ENCODE results near the gene MTA1. TPM values are rescaled to one million over a fixed set of nuclear protein-coding genes. Genes with fewer than 3 reads are reported as not detected.

Gene MTA1
- total RNA-seq, 2 experiments from 2014 or later: 103 to 217 TPM

DNA sequence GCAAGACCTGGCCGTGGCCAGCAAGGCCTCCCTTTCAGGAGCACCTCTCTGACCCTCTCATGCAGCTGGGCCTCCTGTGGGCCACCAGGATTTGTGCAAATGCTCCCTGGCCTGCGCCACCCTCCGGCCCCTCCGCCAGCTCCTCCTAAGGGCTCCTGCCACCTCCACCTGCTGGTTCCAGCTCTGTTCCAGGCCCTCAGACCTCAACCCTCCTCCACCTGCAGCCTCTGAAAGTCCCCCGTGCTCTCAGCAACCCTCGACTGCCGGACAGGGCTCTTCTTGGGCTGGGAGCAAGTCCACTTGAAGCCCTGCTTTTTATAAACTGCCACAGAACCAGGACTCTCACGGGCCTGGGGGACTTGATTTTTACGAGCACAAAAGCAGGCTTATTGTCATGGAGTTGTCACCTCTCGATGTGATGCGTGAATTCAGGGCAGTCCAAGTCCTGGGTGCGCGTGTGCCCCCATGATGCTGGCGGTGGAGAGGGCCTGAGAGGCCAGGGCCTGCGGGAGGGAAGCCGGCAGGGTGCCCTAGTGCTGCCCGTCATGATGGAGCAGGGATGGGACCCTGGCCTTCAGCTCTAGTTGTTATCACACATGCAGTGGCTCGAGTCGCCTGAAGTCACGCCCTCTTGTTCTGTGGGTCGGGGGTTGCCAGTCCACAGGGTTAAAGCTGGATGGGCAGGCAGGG, 80.6 kb downstream of the MTA1 start:
- H2AFZ ChIP-seq (ENCODE audit: low read length): no peak overlapping the region
- BruUV-seq (replicated peaks): no TSS peak
- H3K27ac ChIP-seq (ENCODE audit: low read depth, low read length, poor library complexity, severe bottlenecking): no peak overlapping the region
- ChIA-PET POLR2A (no interaction called here), CTCF (ENCODE audit: unreplicated experiment) (no interaction called here)
- peaks cover 12% of the 10 kb centered on the region for H3K36me3 ChIP-seq (ENCODE audit: insufficient read depth, low read length)
- intact Hi-C loops (cut with micrococcal nuclease; ENCODE audit: unreplicated experiment): no loop called here
- no peak overlapping the region for H3K4me3 ChIP-seq (ENCODE audit: low read depth, low read length, poor library complexity, severe bottlenecking)
- no peak overlapping the region for H3K4me2 ChIP-seq (ENCODE audit: low read length)
- H3K4me1 ChIP-seq (ENCODE audit: insufficient read depth, low read length, poor library complexity, severe bottlenecking): no peaks in the 10 kb centered on the region
- H3K9me3 ChIP-seq (ENCODE audit: low read length): no peaks in the 10 kb centered on the region
- no peak for DNase-seq (ENCODE audit: low spot score)
- no peaks in the 10 kb centered on the region for H4K20me1 ChIP-seq (ENCODE audit: insufficient read depth, low read length)
- no peaks in the 10 kb centered on the region for H3K9me2 ChIP-seq (ENCODE audit: insufficient read depth, low read length)
- H3K79me2 ChIP-seq (ENCODE audit: insufficient read depth, low read depth, low read length): no peaks in the 10 kb centered on the region
- TF ChIP-seq EZH2phosphoT487 (IDR thresholded peaks at IDR 0.05; ENCODE audit: borderline replicate concordance, low read depth, low read length): no peak
- no peak for TF ChIP-seq CTCF (conservative IDR thresholded peaks at IDR 0.05; ENCODE audit: low read length)

DNA sequence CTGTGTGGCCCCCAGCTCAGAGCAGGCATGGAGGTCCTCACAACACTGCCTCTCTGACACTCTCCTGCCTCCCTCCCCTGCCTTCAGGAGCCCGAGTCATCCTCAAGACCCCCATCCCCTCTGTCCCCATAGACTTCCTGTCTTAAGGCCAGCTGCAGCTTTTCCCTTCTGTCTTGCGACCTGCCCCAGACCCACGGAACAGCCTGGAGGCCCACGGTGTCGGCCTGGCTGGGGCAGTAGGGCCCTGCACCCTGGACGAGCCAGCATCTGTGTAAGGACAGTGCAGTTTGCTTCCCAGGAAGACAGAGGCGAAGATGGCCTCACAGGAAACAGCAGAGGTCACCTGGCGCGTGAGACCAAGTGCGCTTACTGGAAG, 81.1 kb downstream of the MTA1 start:
- no peaks in the 10 kb centered on the region for H3K9me3 ChIP-seq (ENCODE audit: low read length)
- H2AFZ ChIP-seq (ENCODE audit: low read length): no peak overlapping the region
- intact Hi-C loops (cut with micrococcal nuclease; ENCODE audit: unreplicated experiment): no loop called here
- no peaks in the 10 kb centered on the region for H4K20me1 ChIP-seq (ENCODE audit: insufficient read depth, low read length)
- no peak overlapping the region for H3K4me3 ChIP-seq (ENCODE audit: low read depth, low read length, poor library complexity, severe bottlenecking)
- DNase-seq (ENCODE audit: low spot score): no peak
- H3K27ac ChIP-seq (ENCODE audit: low read depth, low read length, poor library complexity, severe bottlenecking): no peak overlapping the region
- ChIA-PET POLR2A (no interaction called here), CTCF (ENCODE audit: unreplicated experiment) (no interaction called here)
- no peak overlapping the region for H3K4me2 ChIP-seq (ENCODE audit: low read length)
- H3K9me2 ChIP-seq (ENCODE audit: insufficient read depth, low read length): no peaks in the 10 kb centered on the region
- TF ChIP-seq CTCF (conservative IDR thresholded peaks at IDR 0.05; ENCODE audit: low read length) (no peak), EZH2phosphoT487 (IDR thresholded peaks at IDR 0.05; ENCODE audit: borderline replicate concordance, low read depth, low read length) (no peak)
- H3K79me2 ChIP-seq (ENCODE audit: insufficient read depth, low read depth, low read length): no peaks in the 10 kb centered on the region
- H3K36me3 ChIP-seq (ENCODE audit: insufficient read depth, low read length): peaks cover 12% of the 10 kb centered on the region
- H3K4me1 ChIP-seq (ENCODE audit: insufficient read depth, low read length, poor library complexity, severe bottlenecking): no peaks in the 10 kb centered on the region
- BruUV-seq (replicated peaks): no TSS peak

DNA sequence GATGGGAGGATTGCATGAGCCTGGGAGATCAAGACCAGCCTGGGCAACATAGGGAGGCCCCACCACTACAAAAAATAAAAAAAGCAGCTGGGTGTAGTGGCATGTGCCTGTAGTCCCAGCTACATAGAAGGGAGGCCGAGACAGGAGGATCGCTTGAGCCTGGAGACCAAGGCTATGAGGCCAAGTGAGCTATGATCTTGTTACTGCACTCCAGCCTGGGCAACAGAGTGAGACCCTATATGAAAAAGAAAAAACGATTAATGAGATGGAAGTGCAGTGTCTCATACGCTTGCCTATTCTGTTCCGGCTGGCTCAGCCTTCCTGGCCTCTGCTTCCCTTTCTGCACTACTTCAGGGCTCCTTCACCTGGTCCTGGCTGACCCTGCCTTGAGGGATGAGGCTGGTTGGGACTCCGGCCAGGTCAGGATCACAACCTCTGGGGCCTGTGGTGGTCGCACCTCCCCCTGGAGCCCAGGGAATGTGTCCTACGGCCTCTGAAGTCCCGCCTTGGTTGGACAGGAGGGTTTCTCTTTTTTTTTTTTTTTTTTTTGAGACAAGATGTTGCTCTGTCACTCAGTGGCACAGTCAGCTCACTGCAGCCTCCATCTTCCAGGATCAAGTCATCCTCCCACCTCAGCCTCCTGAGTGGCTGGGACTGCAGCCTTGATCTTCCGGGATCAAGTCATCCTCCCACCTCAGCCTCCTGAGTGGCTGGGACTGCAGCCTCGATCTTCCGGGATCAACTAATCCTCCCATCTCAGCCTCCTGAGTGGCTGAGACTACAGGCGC, 82.1 kb downstream of the MTA1 start:
- Histone ChIP-seq H2AFZ (ENCODE audit: low read length) (no peak overlapping the region), H3K36me3 (ENCODE audit: insufficient read depth, low read length) (peaks cover 12% of the 10 kb centered on the region), H3K4me3 (ENCODE audit: low read depth, low read length, poor library complexity, severe bottlenecking) (no peak overlapping the region), H3K4me2 (ENCODE audit: low read length) (no peak overlapping the region), H3K4me1 (ENCODE audit: insufficient read depth, low read length, poor library complexity, severe bottlenecking) (no peaks in the 10 kb centered on the region), H3K27ac (ENCODE audit: low read depth, low read length, poor library complexity, severe bottlenecking) (no peak overlapping the region), H3K79me2 (ENCODE audit: insufficient read depth, low read depth, low read length) (no peaks in the 10 kb centered on the region), H4K20me1 (ENCODE audit: insufficient read depth, low read length) (no peaks in the 10 kb centered on the region), H3K9me2 (ENCODE audit: insufficient read depth, low read length) (no peaks in the 10 kb centered on the region), H3K9me3 (ENCODE audit: low read length) (no peaks in the 10 kb centered on the region)
- POLR2A ChIA-PET: no interaction called here
- intact Hi-C loops (cut with micrococcal nuclease; ENCODE audit: unreplicated experiment): no loop called here
- no peak for DNase-seq (ENCODE audit: low spot score)
- BruUV-seq (replicated peaks): no TSS peak
- CTCF ChIA-PET (ENCODE audit: unreplicated experiment): no interaction called here
- TF ChIP-seq EZH2phosphoT487 (IDR thresholded peaks at IDR 0.05; ENCODE audit: borderline replicate concordance, low read depth, low read length) (no peak), CTCF (conservative IDR thresholded peaks at IDR 0.05; ENCODE audit: low read length) (no peak)

Data from OCI-LY7 (cell line).